HG03432 (cell line): ENCODE data around the gene TPCN2.

Experiments used
- ATAC-seq: cut with Tn5 transposase; IDR thresholded peaks from one replicate; pipeline ENCODE4 v1.9.1; 2021; ENCODE audit warnings: mild to moderate bottlenecking, moderate library complexity; ENCODE audit not compliant: unreplicated experiment

The TPCN2 gene

GRCh38 chr11:69180226-69180625 lies 131.5 kb downstream of the TPCN2 start:
- ATAC-seq: no peak

DNA sequence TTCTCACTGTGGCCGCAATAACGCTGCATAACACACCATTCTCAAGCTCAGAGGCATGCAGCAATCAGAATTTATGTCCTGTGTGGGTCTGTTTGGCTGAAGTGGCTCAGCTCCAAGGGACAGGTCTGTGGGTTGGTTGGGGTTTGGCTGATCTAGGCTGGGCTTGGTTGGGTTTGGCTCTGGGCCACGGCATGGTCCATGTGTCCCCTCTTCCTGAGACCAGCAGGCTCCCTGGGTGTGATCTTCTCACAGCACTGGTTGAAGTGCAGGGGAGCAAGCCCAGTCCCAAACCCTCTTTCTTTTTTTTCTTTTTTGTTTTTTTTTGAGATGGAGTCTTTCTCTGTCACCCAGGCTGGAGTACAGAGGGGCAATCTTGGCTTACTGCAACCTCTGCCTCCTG lies 132.0 kb downstream of the TPCN2 start:
- ATAC-seq: no peak

DNA sequence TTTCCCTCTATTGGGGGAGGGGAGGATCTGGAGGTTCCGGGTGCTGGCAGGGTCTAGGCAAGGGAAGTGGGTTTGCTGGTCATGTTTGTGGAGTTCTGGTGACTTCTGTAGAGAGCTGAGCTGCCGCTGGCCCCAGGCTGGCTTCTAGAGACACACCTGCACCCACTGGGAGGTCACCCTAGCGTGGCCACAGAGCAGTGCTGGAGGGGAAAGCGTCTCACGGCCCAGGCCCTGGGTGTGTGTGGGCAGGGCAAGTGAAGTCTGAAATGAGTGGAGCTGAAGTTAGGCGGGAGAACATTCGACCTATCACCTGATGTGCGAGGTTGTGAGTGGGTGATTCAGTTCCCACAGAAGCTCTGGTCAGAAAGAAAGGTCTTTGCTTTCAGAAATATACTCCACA lies 134.9 kb downstream of the TPCN2 start:
- no peak for ATAC-seq
